Heart right ventricle (tissue), 16 donors: ENCODE measurements around the gene CHRNA4. TPM values are rescaled to one million over a fixed set of nuclear protein-coding genes. Genes with fewer than 3 reads are reported as not detected.

Experiments
- ATAC-seq, 8 donors: fragments of 200-7000 bp; cut with Tn5 transposase; one replicate each; pipeline ENCODE4 v1.9.1; 2020; ENCODE audit warnings: mild to moderate bottlenecking in 8 of 8, moderate library complexity in 8 of 8, moderate number of reproducible peaks in 1 of 8
- DNase-seq, 2 donors: peaks; one replicate each; pipeline ENCODE4 v3.0.0-alpha.2; 2020
- H3K27ac ChIP-seq, 10 donors: fragments of 200-600 bp; sonication (generic) in 2 of 10; one replicate each; pipeline versions ENCODE4 v1.5.0 to v1.8.0; 2020 to 2022; ENCODE audit warnings: mild to moderate bottlenecking in 3 of 10
- H3K27me3 ChIP-seq, 7 donors: fragments of 200-600 bp; one replicate each; pipeline ENCODE4 v1.8.0; 2021 to 2022; ENCODE audit warnings: mild to moderate bottlenecking in 2 of 7
- H3K36me3 ChIP-seq, 9 donors: fragments of 200-600 bp; sonication (generic) in 1 of 9; one replicate each; pipeline versions ENCODE4 v1.5.0 to v1.8.0; 2020 to 2022; ENCODE audit warnings: mild to moderate bottlenecking in 2 of 9
- H3K4me1 ChIP-seq, 9 donors: fragments of 200-600 bp; sonication (generic) in 1 of 9; one replicate each; pipeline versions ENCODE4 v1.5.0 to v1.8.0; 2020 to 2022; ENCODE audit warnings: mild to moderate bottlenecking in 4 of 9
- H3K4me3 ChIP-seq, 10 donors: fragments of 200-600 bp; sonication (generic) in 2 of 10; one replicate each; pipeline versions ENCODE4 v1.5.0 to v1.8.0; 2020 to 2022; ENCODE audit warnings: mild to moderate bottlenecking in 7 of 10, moderate library complexity in 2 of 10
- H3K9me3 ChIP-seq, 11 donors: fragments of 200-600 bp in 10 of 11; sonication (generic) in 2 of 11; one replicate each; pipeline versions ENCODE4 v1.5.0 to v1.8.0; 2013 to 2022; ENCODE audit warnings: mild to moderate bottlenecking in 2 of 11, control low read depth in 1 of 11, moderate library complexity in 1 of 11
- CTCF ChIP-seq, 9 donors: fragments of 200-600 bp; sonication (generic) in 2 of 9; IDR thresholded peaks; one replicate each; pipeline versions ENCODE4 v1.5.0 to v1.8.0; 2021 to 2022; ENCODE audit warnings: antibody characterized with exemption in 9 of 9, mild to moderate bottlenecking in 5 of 9, moderate library complexity in 1 of 9
- WGBS, 2 donors: extraction: QIAGEN DNeasy Blood & Tissue Kit; methylation state at CpG; one replicate each; pipeline ENCODE4 v1.1.7; 2013; ENCODE audit warnings: inconsistent platforms in 1 of 2; 5-methylcytosine and 5-hydroxymethylcytosine counted together
- intact Hi-C, 10 donors: fragments of 100-400 bp; cut with DNase I; formaldehyde crosslinking; loops; one replicate each; pipeline versions ENCODE4 v1.11.1 to v1.14.2; 2022
- polyA plus RNA-seq, 2 donors: library from polyadenylated mRNA; stranded (reverse); fragments of 200-250 nt; gene quantifications; one replicate each; pipeline ENCODE4 v1.2.3, GENCODE V29; 2013
- total RNA-seq, 10 donors: library from RNA; stranded (reverse); fragmentation: NEBNext Ultra II Directional in 3 of 10; extraction: Animal tissue kit (Norgen Biotek cat#: 25700) in 3 of 10; gene quantifications; one replicate each; pipeline versions ENCODE4 v1.2.1 to v1.2.4, GENCODE V29; 2021 to 2023
- donor health status: Arrhythmogenic right ventricular cardiomyopathy.
- donor health status: ischemic (EF 13 %, LVEDD 7.1; RV severe dilation, severe dysfunction).
- donor health status: healthy with polysubstance abuse.
- donor health status: DM: no; HTN: yes; CAD: no.
- donor health status: DM: no; HTN: no; CAD: no.
- donor health status: ischemic (EF 25% LVEDD 6.9; RV normal size, moderate dysfunction).
- donor health status: ischemic (EF 25% LVEDD 5.7; RV mildly dilated, moderate dysfunction).
- donor health status: healthy.
- donor health status: DM: yes; HTN: yes; CAD: no.
- donor health status: Ischemic cardiomyopathy.
- donor health status: ischemic (EF 35%, LVEDD 5.7; RV mildly dilated, moderate dysfunction).
- donor health status: nonischemic (EF 11% LVEDD 7.7; RV severe dilation, severe dysfunction).
- donor health status: DM: yes; HTN: yes; CAD: no.
- donor health status: PGD.
- donor health status: ischemic (EF 29% LVEDD 5.4; RV normal size, mild dysfunction).
- donor health status: nonischemic (EF 23%, LVEDD 6.1; RV moderate dilation, normal function).

CHRNA4 gene
- total and polyA plus RNA-seq, 12 donors, result 0.06 to 1.5 (median 0.90) TPM; not detected in 4

GRCh38 chr20:63401384-63402110 is 40.4 kb upstream of the CHRNA4 start:
- WGBS, 2 donors, result 72 to 75% methylated on average over 29 of the region's 29 CpGs
- H3K36me3 ChIP-seq, result no peaks in the 10 kb centered on the region
- no peak overlapping the region for H3K4me3 ChIP-seq
- no peaks in the 10 kb centered on the region for H3K4me1 ChIP-seq
- no peak for TF ChIP-seq CTCF (IDR thresholded peaks at IDR 0.05)
- intact Hi-C loops, result no loop called here
- H3K27me3 ChIP-seq, result peaks cover 0 to 70% (median 18%) of the 10 kb centered on the region in 7 donors
- no peak overlapping the region for H3K27ac ChIP-seq
- ATAC-seq (no peak), DNase-seq (no peak)
- no peaks in the 10 kb centered on the region for H3K9me3 ChIP-seq

GRCh38 chr20:63400486-63401210 is 39.5 kb upstream of the CHRNA4 start:
- H3K4me1 ChIP-seq, result no peaks in the 10 kb centered on the region
- DNase-seq (no peak), ATAC-seq (no peak)
- no peak overlapping the region for H3K4me3 ChIP-seq
- intact Hi-C loops, result no loop called here
- H3K27ac ChIP-seq, result no peak overlapping the region
- no peak for TF ChIP-seq CTCF (IDR thresholded peaks at IDR 0.05)
- peaks cover 0 to 77% (median 18%) of the 10 kb centered on the region in 7 donors for H3K27me3 ChIP-seq
- 84 to 87% methylated on average over 42 to 44 of the region's 44 CpGs for WGBS, 2 donors
- no peaks in the 10 kb centered on the region for H3K36me3 ChIP-seq
- no peaks in the 10 kb centered on the region for H3K9me3 ChIP-seq

GRCh38 chr20:63399596-63400375 is 38.6 kb upstream of the CHRNA4 start:
- peaks cover 0 to 77% (median 18%) of the 10 kb centered on the region in 7 donors for H3K27me3 ChIP-seq
- DNase-seq, result no peak
- TF ChIP-seq CTCF (IDR thresholded peaks at IDR 0.05), result no peak
- no peak for ATAC-seq
- intact Hi-C loops, result no loop called here
- WGBS, 2 donors, result 86 to 87% methylated on average over 41 of the region's 41 CpGs
- H3K36me3 ChIP-seq, result no peaks in the 10 kb centered on the region
- no peaks in the 10 kb centered on the region for H3K9me3 ChIP-seq
- no peak overlapping the region for H3K4me3 ChIP-seq
- H3K27ac ChIP-seq, result no peak overlapping the region
- H3K4me1 ChIP-seq, result no peaks in the 10 kb centered on the region

GRCh38 chr20:63398744-63399514 is 37.8 kb upstream of the CHRNA4 start:
- no peak for ATAC-seq
- 81 to 87% methylated on average over 27 of the region's 27 CpGs for WGBS, 2 donors
- H3K4me3 ChIP-seq, result no peak overlapping the region
- no peak overlapping the region for H3K27ac ChIP-seq
- no peaks in the 10 kb centered on the region for H3K4me1 ChIP-seq
- no peaks in the 10 kb centered on the region for H3K9me3 ChIP-seq
- H3K27me3 ChIP-seq, result peaks cover 0 to 79% (median 21%) of the 10 kb centered on the region in 7 donors
- no peak for TF ChIP-seq CTCF (IDR thresholded peaks at IDR 0.05)
- intact Hi-C loops, result no loop called here
- no peak for DNase-seq
- no peaks in the 10 kb centered on the region for H3K36me3 ChIP-seq
